Measurements from ENCODE around the gene ESRRA.

ESRRA gene

GRCh38 chr11:64305075-64305690 lies at the start of gene ESRRA:
Gene ESRRA (plus strand): TSS chr11:64305524. CDS start chr11:64307180, 1,656 bp downstream.
- peak; percentile 97 to 100 (median 100) for DNase-seq (ENCODE audit: low read depth in 3 of 3)

- DNase-seq (ENCODE audit: low read depth in 3 of 3) = no peak
Observed at GRCh38 chr11:64256300-64256699, 49.0 kb upstream of the ESRRA start.

GRCh38 chr11:64258356-64258755 lies 47.0 kb upstream of the ESRRA start:
- no peak for DNase-seq (ENCODE audit: low read depth in 3 of 3)

- no peak for DNase-seq (ENCODE audit: low read depth in 3 of 3)
Observed at GRCh38 chr11:64258946-64259532, 46.3 kb upstream of the ESRRA start.

- DNase-seq (ENCODE audit: low read depth in 3 of 3) = no peak
Observed at GRCh38 chr11:64259533-64260067, 45.7 kb upstream of the ESRRA start.

GRCh38 chr11:64260147-64260708 lies 45.1 kb upstream of the ESRRA start:
- DNase-seq (ENCODE audit: low read depth in 3 of 3) = no peak

- DNase-seq (ENCODE audit: low read depth in 3 of 3) = no peak
Observed at GRCh38 chr11:64261556-64262080, 43.7 kb upstream of the ESRRA start.

GRCh38 chr11:64262271-64263002 lies 42.9 kb upstream of the ESRRA start:
- no peak for DNase-seq (ENCODE audit: low read depth in 3 of 3)

GRCh38 chr11:64263021-64263946 lies 42.0 kb upstream of the ESRRA start:
- no peak for DNase-seq (ENCODE audit: low read depth in 3 of 3)

GRCh38 chr11:64263947-64264317 lies 41.4 kb upstream of the ESRRA start:
- no peak for DNase-seq (ENCODE audit: low read depth in 3 of 3)

GRCh38 chr11:64264371-64264852 lies 40.9 kb upstream of the ESRRA start:
- DNase-seq (ENCODE audit: low read depth in 3 of 3) = no peak

- DNase-seq (ENCODE audit: low read depth in 3 of 3) = no peak
Observed at GRCh38 chr11:64265176-64266160, 39.9 kb upstream of the ESRRA start.

- no peak for DNase-seq (ENCODE audit: low read depth in 3 of 3)
Observed at GRCh38 chr11:64266339-64266738, 39.0 kb upstream of the ESRRA start.

GRCh38 chr11:64267207-64267945 lies 37.9 kb upstream of the ESRRA start:
- DNase-seq (ENCODE audit: low read depth in 3 of 3) = no peak

GRCh38 chr11:64268025-64268892 lies 37.1 kb upstream of the ESRRA start:
- DNase-seq (ENCODE audit: low read depth in 3 of 3) = no peak

- DNase-seq (ENCODE audit: low read depth in 3 of 3) = peak in 1 of 3 experiments; percentile 57
Observed at GRCh38 chr11:64268893-64269539, 36.3 kb upstream of the ESRRA start.

GRCh38 chr11:64269540-64270220 lies 35.6 kb upstream of the ESRRA start:
- DNase-seq (ENCODE audit: low read depth in 3 of 3) = peak; percentile 97 to 98 (median 98)
